SK-N-SH (cell line): Measurements from ENCODE around the gene CPLX1. TPM values are rescaled to one million over a fixed set of nuclear protein-coding genes. Genes with fewer than 3 reads are reported as not detected.

Source experiments
- CTCF ChIA-PET: fragments of 300-600, 350-600 bp; formaldehyde crosslinking; extraction: SDS; loops from one replicate; lab custom pipeline; 2021; lab: Yijun Ruan, JAX
- POLR2A ChIA-PET: fragments of 350-600 bp; sonication (Branson Sonifier 250); formaldehyde crosslinking; extraction: SDS; loops from one replicate; lab custom pipeline; 2020; ENCODE audit warnings: antibody characterized with exemption, inconsistent platforms; lab: Yijun Ruan, JAX
- DNase-seq: peaks from one replicate; pipeline ENCODE4 v3.0.0; 2012
- H2AFZ ChIP-seq: fragments of 200-600 bp; sonication (generic); 2 replicates; pipeline ENCODE4 v1.8.1; 2016; ENCODE audit warnings: antibody characterized with exemption, mild to moderate bottlenecking, low read depth
- H3F3A ChIP-seq: fragments of 200-600 bp; sonication (generic); replicated peaks from 2 replicates; pipeline ENCODE3; 2016; ENCODE audit warnings: antibody characterized with exemption, mild to moderate bottlenecking; ENCODE audit not compliant: insufficient read depth
- H3K27ac ChIP-seq, 2 experiments: fragments of 200-500 bp in 1 of 2; fragments of 200-600 bp in 1 of 2; sonication (Bioruptor generic) in 1 of 2; sonication (generic), shearing (Covaris generic) in 1 of 2; 2 replicates each; pipeline versions ENCODE4 v1.5.1 to v1.6.1; 2014 to 2016; ENCODE audit warnings: low read depth in 2 of 2, inconsistent platforms in 1 of 2, low read length in 1 of 2, mild to moderate bottlenecking in 1 of 2, mixed read lengths in 1 of 2
- H3K27me3 ChIP-seq: fragments of 200-600 bp; sonication (generic), shearing (Covaris generic); 2 replicates; pipeline ENCODE4 v1.6.1; 2016; ENCODE audit warnings: mixed run types; ENCODE audit not compliant: insufficient read depth
- H3K36me3 ChIP-seq, 2 experiments: fragments of 200-500 bp in 1 of 2; fragments of 200-600 bp in 1 of 2; sonication (Bioruptor generic) in 1 of 2; sonication (generic) in 1 of 2; replicated peaks in 1 of 2; 2 replicates each; pipeline versions ENCODE3 to v1.5.1; 2014 to 2016; ENCODE audit warnings: low read length in 1 of 2, mild to moderate bottlenecking in 1 of 2; ENCODE audit not compliant: insufficient read depth in 2 of 2, control insufficient read depth in 1 of 2
- H3K4me1 ChIP-seq, 2 experiments: fragments of 200-500 bp in 1 of 2; fragments of 200-600 bp in 1 of 2; sonication (Bioruptor generic) in 1 of 2; sonication (generic), shearing (Covaris generic) in 1 of 2; 2 replicates each; pipeline versions ENCODE4 v1.5.1 to v1.6.1; 2014 to 2016; ENCODE audit warnings: low read depth in 1 of 2, low read length in 1 of 2, mixed run types in 1 of 2; ENCODE audit not compliant: insufficient read depth in 2 of 2, control insufficient read depth in 1 of 2
- H3K4me2 ChIP-seq: fragments of 200-600 bp; sonication (generic), shearing (Covaris generic); 2 replicates; pipeline ENCODE4 v1.6.1; 2017; ENCODE audit warnings: mixed run types
- H3K4me3 ChIP-seq, 2 experiments: fragments of 200-500 bp in 1 of 2; fragments of 200-600 bp in 1 of 2; sonication (Bioruptor generic) in 1 of 2; sonication (generic), shearing (Covaris generic) in 1 of 2; 2 replicates each; pipeline versions ENCODE4 v1.5.1 to v1.8.1; 2014 to 2016; ENCODE audit warnings: low read depth in 2 of 2, inconsistent platforms in 1 of 2, low read length in 1 of 2, mild to moderate bottlenecking in 1 of 2, mixed read lengths in 1 of 2, moderate library complexity in 1 of 2
- H3K79me2 ChIP-seq: fragments of 200-600 bp; sonication (generic); 2 replicates; pipeline ENCODE4 v1.8.1; 2017; ENCODE audit warnings: mild to moderate bottlenecking; ENCODE audit not compliant: insufficient read depth
- H3K9ac ChIP-seq: fragments of 200-600 bp; sonication (generic); 2 replicates; pipeline ENCODE4 v1.6.1; 2017; ENCODE audit warnings: mixed run types
- H3K9me2 ChIP-seq: fragments of 200-600 bp; sonication (generic); 2 replicates; pipeline ENCODE4 v1.6.1; 2017; ENCODE audit warnings: mixed run types
- H3K9me3 ChIP-seq: fragments of 200-600 bp; sonication (generic); 2 replicates; pipeline ENCODE4 v1.6.1; 2017; ENCODE audit warnings: mixed run types, mild to moderate bottlenecking, moderate library complexity
- H4K20me1 ChIP-seq: fragments of 200-600 bp; sonication (generic); 2 replicates; pipeline ENCODE4 v1.6.1; 2017; ENCODE audit warnings: mild to moderate bottlenecking, mixed run types; ENCODE audit not compliant: insufficient read depth
- CHD2 ChIP-seq: fragments of 150-350 bp; IDR thresholded peaks from 2 replicates; pipeline ENCODE4 v1.6.1; 2018; ENCODE audit warnings: low read length; ENCODE audit not compliant: partially characterized antibody
- ELF1 ChIP-seq: IDR thresholded peaks from 2 replicates; pipeline ENCODE4 v1.4.0; 2012
- EP300 ChIP-seq, 2 experiments: IDR thresholded peaks; 2 replicates each; pipeline versions ENCODE4 v1.4.0 to v1.6.1; 2012; ENCODE audit warnings: borderline replicate concordance in 1 of 2, low read depth in 1 of 2, low read length in 1 of 2
- FOXJ3 ChIP-seq: sonication (generic); formaldehyde crosslinking; IDR thresholded peaks from 2 replicates; pipeline ENCODE4 v1.5.1; 2020; ENCODE audit warnings: mild to moderate bottlenecking, missing genetic modification reagents
- FOXM1 ChIP-seq: IDR thresholded peaks from 2 replicates; pipeline ENCODE4 v1.4.0; 2012; ENCODE audit warnings: low read depth, mild to moderate bottlenecking
- GABPA ChIP-seq: IDR thresholded peaks from 2 replicates; pipeline ENCODE4 v1.4.0; 2012; ENCODE audit warnings: low read depth, mild to moderate bottlenecking
- MEF2A ChIP-seq: IDR thresholded peaks from 2 replicates; pipeline ENCODE4 v1.4.0; 2012; ENCODE audit warnings: low read depth, borderline replicate concordance
- NRF1 ChIP-seq: IDR thresholded peaks from 2 replicates; pipeline ENCODE4 v1.6.1; 2012; ENCODE audit warnings: low read depth, mild to moderate bottlenecking, low read length
- POLR2AphosphoS5 ChIP-seq: IDR thresholded peaks from 2 replicates; pipeline ENCODE4 v1.6.1; 2012; ENCODE audit warnings: low read depth, low read length
- RFX5 ChIP-seq: IDR thresholded peaks from 2 replicates; pipeline ENCODE4 v1.6.1; 2012; ENCODE audit warnings: mild to moderate bottlenecking, improper control_type of control experiment, low read length
- SIN3A ChIP-seq: IDR thresholded peaks from 2 replicates; pipeline ENCODE4 v1.6.1; 2012; ENCODE audit warnings: low read depth, mild to moderate bottlenecking, low read length, moderate library complexity, borderline replicate concordance
- TCF12 ChIP-seq: IDR thresholded peaks from 2 replicates; pipeline ENCODE4 v1.4.0; 2012
- WGBS: methylation state at CpG from one replicate; pipeline ENCODE4 v1.1.6; 2017; ENCODE audit warnings: low lambda C conversion rate; 5-methylcytosine and 5-hydroxymethylcytosine counted together
- polyA plus RNA-seq, 3 experiments: library from polyadenylated mRNA; depleted of rRNA; stranded (reverse); fragments of >200 nt; gene quantifications; 2 replicates each; pipeline ENCODE4 v1.2.3, GENCODE V29; 2012
- TF ChIP-seq, protein P1 (sequence below): IDR thresholded peaks from 2 replicates; pipeline ENCODE4; 2012
- TF ChIP-seq, protein P2 (sequence below): fragments of 200-600 bp; sonication (generic); IDR thresholded peaks from 2 replicates; pipeline ENCODE4 v1.6.1; 2017; ENCODE audit warnings: antibody characterized with exemption, mild to moderate bottlenecking, moderate library complexity
- TF ChIP-seq, protein P3 (sequence below): IDR thresholded peaks from 2 replicates; pipeline ENCODE4 v1.4.0; 2012; ENCODE audit warnings: low read depth
- TF ChIP-seq, protein P4 (sequence below): IDR thresholded peaks from 2 replicates; pipeline ENCODE4 v1.6.1; 2012; ENCODE audit warnings: mild to moderate bottlenecking, low read depth, low read length, moderate library complexity
- TF ChIP-seq, protein P5 (sequence below): fragments of 150-350 bp; IDR thresholded peaks from 2 replicates; pipeline ENCODE4 v1.6.1; 2016; ENCODE audit warnings: mild to moderate bottlenecking, low read depth, low read length

The CPLX1 gene
- polyA plus RNA-seq, 1 of the 3 experiments (the other 2 are of a cell fraction) = 0.56 TPM

DNA sequence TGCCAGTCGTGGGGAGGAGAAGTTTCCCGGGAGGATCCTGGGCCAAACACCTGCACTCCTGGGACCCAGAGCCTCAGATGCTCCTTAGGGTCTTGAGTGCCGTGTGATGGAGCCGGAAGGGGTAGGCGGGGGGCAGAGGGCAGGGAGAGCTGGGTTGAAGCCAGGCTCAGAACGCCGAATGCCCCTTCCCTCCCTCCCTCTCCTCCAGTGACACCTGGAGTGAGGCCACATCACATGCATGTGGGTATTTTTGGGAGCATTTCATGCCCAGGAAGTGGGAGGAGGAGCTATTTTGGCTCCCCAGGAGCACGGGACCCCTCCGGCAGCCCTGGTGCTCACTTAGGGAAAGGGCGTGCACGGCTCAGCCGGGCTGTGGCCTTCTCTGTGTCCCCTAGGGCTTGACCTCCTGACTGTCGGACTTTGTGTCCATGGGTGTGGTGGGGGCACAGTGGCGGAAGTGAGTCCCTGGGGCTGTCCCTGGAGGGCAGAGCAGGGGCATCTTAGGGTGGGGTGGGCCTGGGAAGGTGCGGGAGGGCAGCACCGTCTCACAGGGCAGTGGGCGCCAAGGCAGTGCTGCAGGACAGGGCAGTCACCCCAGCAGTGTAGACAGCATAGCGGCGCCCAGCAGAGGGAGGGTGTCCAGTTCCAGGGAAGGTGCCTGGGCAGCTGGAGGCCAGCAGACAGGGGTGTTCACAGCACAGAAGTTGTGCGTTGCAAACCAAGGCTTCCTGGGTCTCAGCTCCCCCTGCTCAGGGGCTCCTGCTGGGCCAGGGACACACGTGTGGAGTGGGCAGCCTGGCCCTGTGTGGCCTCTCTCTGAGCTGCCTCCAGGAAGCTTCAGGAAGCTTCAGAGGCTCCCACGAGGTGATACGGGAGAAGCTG is 4.9 kb upstream of the CPLX1 start:
- no peaks in the 10 kb centered on the region for H3K27me3 ChIP-seq
- no peaks in the 10 kb centered on the region for H3K36me3 ChIP-seq
- DNase-seq = no peak
- no peak overlapping the region for H2AFZ ChIP-seq
- H4K20me1 ChIP-seq = no peaks in the 10 kb centered on the region
- H3K9me3 ChIP-seq = no peaks in the 10 kb centered on the region
- H3K4me2 ChIP-seq = no peak overlapping the region
- 82% methylated on average over 12 of the region's 23 CpGs for WGBS
- no peaks in the 10 kb centered on the region for H3K9me2 ChIP-seq
- TF ChIP-seq, protein P1, sequence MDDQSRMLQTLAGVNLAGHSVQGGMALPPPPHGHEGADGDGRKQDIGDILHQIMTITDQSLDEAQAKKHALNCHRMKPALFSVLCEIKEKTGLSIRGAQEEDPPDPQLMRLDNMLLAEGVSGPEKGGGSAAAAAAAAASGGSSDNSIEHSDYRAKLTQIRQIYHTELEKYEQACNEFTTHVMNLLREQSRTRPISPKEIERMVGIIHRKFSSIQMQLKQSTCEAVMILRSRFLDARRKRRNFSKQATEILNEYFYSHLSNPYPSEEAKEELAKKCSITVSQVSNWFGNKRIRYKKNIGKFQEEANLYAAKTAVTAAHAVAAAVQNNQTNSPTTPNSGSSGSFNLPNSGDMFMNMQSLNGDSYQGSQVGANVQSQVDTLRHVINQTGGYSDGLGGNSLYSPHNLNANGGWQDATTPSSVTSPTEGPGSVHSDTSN = no peak
- TF ChIP-seq, protein P2, sequence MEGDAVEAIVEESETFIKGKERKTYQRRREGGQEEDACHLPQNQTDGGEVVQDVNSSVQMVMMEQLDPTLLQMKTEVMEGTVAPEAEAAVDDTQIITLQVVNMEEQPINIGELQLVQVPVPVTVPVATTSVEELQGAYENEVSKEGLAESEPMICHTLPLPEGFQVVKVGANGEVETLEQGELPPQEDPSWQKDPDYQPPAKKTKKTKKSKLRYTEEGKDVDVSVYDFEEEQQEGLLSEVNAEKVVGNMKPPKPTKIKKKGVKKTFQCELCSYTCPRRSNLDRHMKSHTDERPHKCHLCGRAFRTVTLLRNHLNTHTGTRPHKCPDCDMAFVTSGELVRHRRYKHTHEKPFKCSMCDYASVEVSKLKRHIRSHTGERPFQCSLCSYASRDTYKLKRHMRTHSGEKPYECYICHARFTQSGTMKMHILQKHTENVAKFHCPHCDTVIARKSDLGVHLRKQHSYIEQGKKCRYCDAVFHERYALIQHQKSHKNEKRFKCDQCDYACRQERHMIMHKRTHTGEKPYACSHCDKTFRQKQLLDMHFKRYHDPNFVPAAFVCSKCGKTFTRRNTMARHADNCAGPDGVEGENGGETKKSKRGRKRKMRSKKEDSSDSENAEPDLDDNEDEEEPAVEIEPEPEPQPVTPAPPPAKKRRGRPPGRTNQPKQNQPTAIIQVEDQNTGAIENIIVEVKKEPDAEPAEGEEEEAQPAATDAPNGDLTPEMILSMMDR = no peak
- TF ChIP-seq EP300 (IDR thresholded peaks at IDR 0.05; ENCODE audit: borderline replicate concordance in 1 of 2, low read depth in 1 of 2, low read length in 1 of 2) (no peak), FOXJ3 (CRISPR knock-in tag) (no peak), TCF12 (no peak), RFX5 (no peak), GABPA (no peak), MEF2A (no peak), FOXM1 (no peak), ELF1 (no peak), NRF1 (no peak), CHD2 (no peak), POLR2AphosphoS5 (no peak), SIN3A (no peak)
- TF ChIP-seq, protein P3, sequence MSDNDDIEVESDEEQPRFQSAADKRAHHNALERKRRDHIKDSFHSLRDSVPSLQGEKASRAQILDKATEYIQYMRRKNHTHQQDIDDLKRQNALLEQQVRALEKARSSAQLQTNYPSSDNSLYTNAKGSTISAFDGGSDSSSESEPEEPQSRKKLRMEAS = no peak
- TF ChIP-seq, protein P4, sequence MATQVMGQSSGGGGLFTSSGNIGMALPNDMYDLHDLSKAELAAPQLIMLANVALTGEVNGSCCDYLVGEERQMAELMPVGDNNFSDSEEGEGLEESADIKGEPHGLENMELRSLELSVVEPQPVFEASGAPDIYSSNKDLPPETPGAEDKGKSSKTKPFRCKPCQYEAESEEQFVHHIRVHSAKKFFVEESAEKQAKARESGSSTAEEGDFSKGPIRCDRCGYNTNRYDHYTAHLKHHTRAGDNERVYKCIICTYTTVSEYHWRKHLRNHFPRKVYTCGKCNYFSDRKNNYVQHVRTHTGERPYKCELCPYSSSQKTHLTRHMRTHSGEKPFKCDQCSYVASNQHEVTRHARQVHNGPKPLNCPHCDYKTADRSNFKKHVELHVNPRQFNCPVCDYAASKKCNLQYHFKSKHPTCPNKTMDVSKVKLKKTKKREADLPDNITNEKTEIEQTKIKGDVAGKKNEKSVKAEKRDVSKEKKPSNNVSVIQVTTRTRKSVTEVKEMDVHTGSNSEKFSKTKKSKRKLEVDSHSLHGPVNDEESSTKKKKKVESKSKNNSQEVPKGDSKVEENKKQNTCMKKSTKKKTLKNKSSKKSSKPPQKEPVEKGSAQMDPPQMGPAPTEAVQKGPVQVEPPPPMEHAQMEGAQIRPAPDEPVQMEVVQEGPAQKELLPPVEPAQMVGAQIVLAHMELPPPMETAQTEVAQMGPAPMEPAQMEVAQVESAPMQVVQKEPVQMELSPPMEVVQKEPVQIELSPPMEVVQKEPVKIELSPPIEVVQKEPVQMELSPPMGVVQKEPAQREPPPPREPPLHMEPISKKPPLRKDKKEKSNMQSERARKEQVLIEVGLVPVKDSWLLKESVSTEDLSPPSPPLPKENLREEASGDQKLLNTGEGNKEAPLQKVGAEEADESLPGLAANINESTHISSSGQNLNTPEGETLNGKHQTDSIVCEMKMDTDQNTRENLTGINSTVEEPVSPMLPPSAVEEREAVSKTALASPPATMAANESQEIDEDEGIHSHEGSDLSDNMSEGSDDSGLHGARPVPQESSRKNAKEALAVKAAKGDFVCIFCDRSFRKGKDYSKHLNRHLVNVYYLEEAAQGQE = no peak
- TF ChIP-seq, protein P5, sequence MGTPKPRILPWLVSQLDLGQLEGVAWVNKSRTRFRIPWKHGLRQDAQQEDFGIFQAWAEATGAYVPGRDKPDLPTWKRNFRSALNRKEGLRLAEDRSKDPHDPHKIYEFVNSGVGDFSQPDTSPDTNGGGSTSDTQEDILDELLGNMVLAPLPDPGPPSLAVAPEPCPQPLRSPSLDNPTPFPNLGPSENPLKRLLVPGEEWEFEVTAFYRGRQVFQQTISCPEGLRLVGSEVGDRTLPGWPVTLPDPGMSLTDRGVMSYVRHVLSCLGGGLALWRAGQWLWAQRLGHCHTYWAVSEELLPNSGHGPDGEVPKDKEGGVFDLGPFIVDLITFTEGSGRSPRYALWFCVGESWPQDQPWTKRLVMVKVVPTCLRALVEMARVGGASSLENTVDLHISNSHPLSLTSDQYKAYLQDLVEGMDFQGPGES = no peak
- no peak overlapping the region for H3K4me3 ChIP-seq
- no peak overlapping the region for H3K9ac ChIP-seq
- peaks cover 0 to 13% of the 10 kb centered on the region in 2 experiments; a peak in 1 of 4 replicates for H3K4me1 ChIP-seq
- no peaks in the 10 kb centered on the region for H3K79me2 ChIP-seq
- H3F3A ChIP-seq = no peaks in the 10 kb centered on the region
- ChIA-PET CTCF (interaction anchor here (1.1 to 1.4 kb wide), 2 partner anchors 12 to 88 kb away, joined by 3 read pairs; no protein-coding TSS in a partner anchor), POLR2A (no interaction called here)
- no peak overlapping the region for H3K27ac ChIP-seq
